GM23338 (cell line): Measurements from ENCODE around the gene SYMPK. TPM values are rescaled to one million over a fixed set of nuclear protein-coding genes. Genes with fewer than 3 reads are reported as not detected.
A peak's percentile ranks its signal among the peaks of the same experiment; 100 is the strongest.

Source experiments
- ATAC-seq: fragments of 200-7000 bp; cut with Tn5 transposase; 3 replicates; pipeline ENCODE4 v1.9.1; 2020
- DNase-seq: peaks from one replicate; pipeline ENCODE4 v3.0.0-alpha.2; 2015; ENCODE audit warnings: low spot score
- H2AFZ ChIP-seq: fragments of 200-600 bp; sonication (generic); 2 replicates; pipeline ENCODE4 v1.8.0; 2016; ENCODE audit warnings: antibody characterized with exemption, mild to moderate bottlenecking, moderate library complexity
- H3F3A ChIP-seq: fragments of 200-600 bp; sonication (generic); replicated peaks from 2 replicates; pipeline ENCODE4 v1.8.0; 2017; ENCODE audit warnings: antibody characterized with exemption, mixed run types, low read depth
- H3K27ac ChIP-seq: fragments of 200-600 bp; sonication (generic); 2 replicates; pipeline ENCODE4 v1.6.1; 2016; ENCODE audit warnings: low read depth
- H3K27me3 ChIP-seq: fragments of 200-600 bp; sonication (generic); 2 replicates; pipeline ENCODE4 v1.8.0; 2016; ENCODE audit warnings: mild to moderate bottlenecking, mixed run types, moderate library complexity; ENCODE audit not compliant: insufficient read depth
- H3K36me3 ChIP-seq: fragments of 200-600 bp; sonication (generic); 2 replicates; pipeline ENCODE4 v1.8.0; 2016; ENCODE audit warnings: mild to moderate bottlenecking; ENCODE audit not compliant: insufficient read depth
- H3K4me1 ChIP-seq: fragments of 200-600 bp; sonication (generic); 2 replicates; pipeline ENCODE4 v1.8.0; 2016; ENCODE audit warnings: mild to moderate bottlenecking, moderate library complexity; ENCODE audit not compliant: insufficient read depth
- H3K4me2 ChIP-seq: fragments of 200-600 bp; sonication (generic); 2 replicates; pipeline ENCODE4 v1.7.1; 2017; ENCODE audit warnings: mixed run types
- H3K4me3 ChIP-seq: fragments of 200-600 bp; sonication (generic); 2 replicates; pipeline ENCODE4 v1.6.1; 2016; ENCODE audit warnings: mixed run types
- H3K79me2 ChIP-seq: fragments of 200-600 bp; sonication (generic); replicated peaks from 2 replicates; pipeline ENCODE4 v1.8.0; 2017; ENCODE audit warnings: mild to moderate bottlenecking; ENCODE audit not compliant: insufficient read depth
- H3K9me2 ChIP-seq: fragments of 200-600 bp; sonication (generic); 2 replicates; pipeline ENCODE4 v1.8.0; 2017; ENCODE audit not compliant: insufficient read depth
- H4K20me1 ChIP-seq: fragments of 200-600 bp; sonication (generic); replicated peaks from 2 replicates; pipeline ENCODE4 v1.8.0; 2017; ENCODE audit warnings: mild to moderate bottlenecking; ENCODE audit not compliant: insufficient read depth
- H3K27ac Mint-ChIP-seq: 2 replicates; pipeline ENCODE4 v1.8.0; 2020; ENCODE audit warnings: inconsistent platforms, mild to moderate bottlenecking, moderate library complexity, mixed read lengths
- H3K27me3 Mint-ChIP-seq: 3 replicates; pipeline ENCODE4 v1.8.0; 2022; ENCODE audit warnings: low read depth, mild to moderate bottlenecking, moderate library complexity, mixed read lengths, inconsistent platforms; ENCODE audit not compliant: insufficient read depth, poor library complexity
- H3K36me3 Mint-ChIP-seq: 3 replicates; pipeline ENCODE4 v1.8.0; 2021; ENCODE audit warnings: low read depth, mild to moderate bottlenecking, inconsistent platforms, moderate library complexity, mixed read lengths
- H3K4me1 Mint-ChIP-seq: 3 replicates; pipeline ENCODE4 v1.8.0; 2020; ENCODE audit warnings: mild to moderate bottlenecking, inconsistent platforms, mixed read lengths
- H3K4me3 Mint-ChIP-seq: 3 replicates; pipeline ENCODE4 v1.8.0; 2021; ENCODE audit warnings: moderate library complexity, mild to moderate bottlenecking, inconsistent platforms, mixed read lengths
- H3K9me3 Mint-ChIP-seq: 3 replicates; pipeline ENCODE4 v1.8.0; 2020; ENCODE audit warnings: moderate library complexity, mild to moderate bottlenecking, inconsistent platforms, mixed read lengths
- CREB1 ChIP-seq: fragments of 250-450 bp; sonication (Bioruptor Pico); IDR thresholded peaks from 2 replicates; pipeline ENCODE4 v1.5.0; 2020; ENCODE audit warnings: low read depth, mild to moderate bottlenecking, moderate library complexity
- CTCF ChIP-seq, 2 experiments: fragments of 200-600 bp in 1 of 2; sonication (generic) in 1 of 2; conservative IDR thresholded peaks; 2 replicates each; pipeline versions ENCODE4 v1.5.1 to v1.6.1; 2016 to 2017; ENCODE audit warnings: antibody characterized with exemption in 2 of 2, low read depth in 2 of 2, mild to moderate bottlenecking in 2 of 2, moderate library complexity in 1 of 2
- ETS1 ChIP-seq: IDR thresholded peaks from 2 replicates; pipeline ENCODE4 v1.6.1; 2016; ENCODE audit warnings: antibody characterized with exemption
- EZH2 ChIP-seq: fragments of 200-600 bp; sonication (generic); IDR thresholded peaks from one replicate; pipeline ENCODE4 v1.8.0; 2017; ENCODE audit warnings: antibody characterized with exemption, mild to moderate bottlenecking, low read depth; ENCODE audit not compliant: unreplicated experiment
- POLR2AphosphoS5 ChIP-seq: IDR thresholded peaks from 2 replicates; pipeline ENCODE4 v1.6.1; 2016; ENCODE audit warnings: antibody characterized with exemption, low read depth
- STAT1 ChIP-seq: IDR thresholded peaks from one replicate; pipeline ENCODE4 v1.6.1; 2016; ENCODE audit warnings: antibody characterized with exemption; ENCODE audit not compliant: unreplicated experiment
- ZNF331 ChIP-seq: fragments of 250-450 bp; sonication (Bioruptor Pico); IDR thresholded peaks from 2 replicates; pipeline ENCODE4 v1.5.0; 2020; ENCODE audit warnings: low read depth, mild to moderate bottlenecking, moderate library complexity
- polyA plus RNA-seq: library from polyadenylated mRNA; unstranded; fragments of >200 nt; fragmentation: Nextera tagmentation; extraction: Ambion mirVana; gene quantifications from 2 replicates; pipeline ENCODE4 v1.2.1, GENCODE V29; 2016
- total RNA-seq: library from RNA; depleted of rRNA; stranded (reverse); fragments of >200 nt; shearing (Covaris generic); gene quantifications from 2 replicates; pipeline ENCODE4 v1.2.3, GENCODE V29; 2014
- TF ChIP-seq, protein P1 (sequence below): IDR thresholded peaks from one replicate; pipeline ENCODE4 v1.6.1; 2018; ENCODE audit warnings: antibody characterized with exemption; ENCODE audit not compliant: unreplicated experiment

SYMPK gene
- total and polyA plus RNA-seq, 2 experiments from 2014 or later, result 36.8 to 82.1 TPM

DNA sequence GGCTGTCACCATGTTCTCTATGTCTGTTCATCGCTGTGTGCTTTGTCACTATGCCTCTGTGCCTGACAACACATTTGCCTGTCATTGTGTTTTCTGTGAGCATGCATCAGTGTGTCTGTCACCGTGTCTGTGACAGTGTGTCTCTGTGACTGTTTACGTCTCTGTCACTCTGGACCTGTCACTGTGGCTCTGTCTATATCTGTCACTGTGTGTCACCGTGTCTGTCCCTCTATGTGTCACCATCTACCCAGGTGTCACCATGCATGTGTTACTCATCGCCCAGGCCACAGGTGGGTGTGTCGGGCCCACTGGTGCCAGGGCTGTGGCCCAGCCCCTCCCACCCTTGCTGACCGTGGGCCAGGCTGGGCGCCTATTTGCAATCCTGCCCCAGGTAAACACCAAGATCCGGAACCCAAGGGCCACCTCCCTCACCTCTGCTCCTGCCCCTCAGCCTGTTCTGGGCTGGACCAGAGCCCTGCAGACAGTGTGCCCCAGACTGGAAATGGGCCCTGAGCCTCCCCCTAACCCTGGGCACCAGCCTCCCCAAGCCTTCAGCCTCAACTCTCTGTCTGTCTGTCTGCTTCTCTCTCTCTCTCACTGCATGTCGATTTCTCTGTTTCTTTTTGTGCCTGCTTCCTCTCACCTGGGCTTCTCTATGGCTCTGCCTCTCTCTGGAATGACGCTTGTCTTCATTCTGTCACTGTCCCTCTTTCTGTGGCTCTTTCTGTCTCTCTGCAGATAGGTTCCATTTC is 15.3 kb upstream of the SYMPK start:
- peak overlapping the region; percentile 2; the same call in 1 of the 2 replicates for H3K27ac Mint-ChIP-seq
- no peak overlapping the region for H3K4me2 ChIP-seq

DNA sequence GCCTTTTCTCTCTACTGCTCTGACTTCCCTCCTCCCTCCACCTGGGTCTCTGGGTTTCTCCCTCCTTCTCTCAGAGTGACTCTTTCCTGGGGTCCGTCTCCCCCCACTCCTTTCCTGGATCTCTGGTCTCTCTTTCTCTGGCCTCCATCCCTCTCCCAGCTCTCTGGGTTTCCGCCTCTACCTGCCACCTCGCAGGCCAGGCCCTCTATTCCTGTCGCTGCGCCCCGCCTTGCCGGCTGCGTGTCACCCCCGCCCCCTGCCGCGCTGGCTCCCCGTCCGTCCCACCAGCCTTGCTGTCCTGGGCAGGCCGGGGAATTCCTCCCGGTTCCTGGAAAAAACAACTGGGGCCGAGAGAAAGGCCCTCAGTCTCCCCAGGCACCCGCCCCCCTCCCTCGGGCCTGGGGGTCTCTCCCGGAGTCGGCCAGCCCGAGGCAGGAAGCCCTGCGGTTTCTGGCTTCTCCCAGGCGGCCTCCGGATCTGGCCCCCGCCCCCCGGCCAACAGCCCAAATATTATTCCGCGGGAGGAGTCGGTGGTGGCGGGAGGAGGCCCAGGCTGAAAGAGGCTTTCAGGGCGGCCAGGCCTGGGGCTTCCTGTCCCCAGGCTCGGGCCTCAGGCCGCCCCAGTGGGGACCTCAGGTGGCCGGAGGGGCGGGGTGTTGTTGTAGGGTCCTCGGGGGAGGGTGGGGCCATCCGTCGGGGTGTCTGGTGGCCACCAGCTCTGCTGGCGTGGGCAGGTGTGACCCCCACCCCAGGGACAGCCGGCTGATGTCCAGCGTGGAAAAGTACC is 13.7 kb upstream of the SYMPK start:
- no peaks in the 10 kb centered on the region for H3K79me2 ChIP-seq
- 0 out of 2 replicates have a peak, but pooled peaks cover 4% of the 10 kb centered on the region for H3K9me2 ChIP-seq
- peak overlapping the region; percentile 90 for H3K4me2 ChIP-seq
- H3K36me3 Mint-ChIP-seq, result peaks cover 16% of the 10 kb centered on the region
- H3K36me3 ChIP-seq, result no peaks in the 10 kb centered on the region
- peaks cover 14% of the 10 kb centered on the region for H3K4me1 ChIP-seq
- TF ChIP-seq ETS1 (no peak), ZNF331 (no peak), POLR2AphosphoS5 (peak; percentile 29; the same call in 1 of the 2 replicates), CREB1 (CRISPR knock-in tag) (0 out of 2 replicates have a peak, but pooled peaks have one; percentile 25)
- TF ChIP-seq, protein P1, sequence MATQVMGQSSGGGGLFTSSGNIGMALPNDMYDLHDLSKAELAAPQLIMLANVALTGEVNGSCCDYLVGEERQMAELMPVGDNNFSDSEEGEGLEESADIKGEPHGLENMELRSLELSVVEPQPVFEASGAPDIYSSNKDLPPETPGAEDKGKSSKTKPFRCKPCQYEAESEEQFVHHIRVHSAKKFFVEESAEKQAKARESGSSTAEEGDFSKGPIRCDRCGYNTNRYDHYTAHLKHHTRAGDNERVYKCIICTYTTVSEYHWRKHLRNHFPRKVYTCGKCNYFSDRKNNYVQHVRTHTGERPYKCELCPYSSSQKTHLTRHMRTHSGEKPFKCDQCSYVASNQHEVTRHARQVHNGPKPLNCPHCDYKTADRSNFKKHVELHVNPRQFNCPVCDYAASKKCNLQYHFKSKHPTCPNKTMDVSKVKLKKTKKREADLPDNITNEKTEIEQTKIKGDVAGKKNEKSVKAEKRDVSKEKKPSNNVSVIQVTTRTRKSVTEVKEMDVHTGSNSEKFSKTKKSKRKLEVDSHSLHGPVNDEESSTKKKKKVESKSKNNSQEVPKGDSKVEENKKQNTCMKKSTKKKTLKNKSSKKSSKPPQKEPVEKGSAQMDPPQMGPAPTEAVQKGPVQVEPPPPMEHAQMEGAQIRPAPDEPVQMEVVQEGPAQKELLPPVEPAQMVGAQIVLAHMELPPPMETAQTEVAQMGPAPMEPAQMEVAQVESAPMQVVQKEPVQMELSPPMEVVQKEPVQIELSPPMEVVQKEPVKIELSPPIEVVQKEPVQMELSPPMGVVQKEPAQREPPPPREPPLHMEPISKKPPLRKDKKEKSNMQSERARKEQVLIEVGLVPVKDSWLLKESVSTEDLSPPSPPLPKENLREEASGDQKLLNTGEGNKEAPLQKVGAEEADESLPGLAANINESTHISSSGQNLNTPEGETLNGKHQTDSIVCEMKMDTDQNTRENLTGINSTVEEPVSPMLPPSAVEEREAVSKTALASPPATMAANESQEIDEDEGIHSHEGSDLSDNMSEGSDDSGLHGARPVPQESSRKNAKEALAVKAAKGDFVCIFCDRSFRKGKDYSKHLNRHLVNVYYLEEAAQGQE, result no peak
- H3K27me3 Mint-ChIP-seq, result peaks cover 22% of the 10 kb centered on the region
- H3K9me3 Mint-ChIP-seq, result no peaks in the 10 kb centered on the region
- H2AFZ ChIP-seq, result peak overlapping the region; percentile 90
- peak overlapping the region; percentile 62 for H3K4me3 ChIP-seq
- peaks cover 46% of the 10 kb centered on the region for H3K4me1 Mint-ChIP-seq
- peak overlapping the region; percentile 66; the same call in 1 of the 2 replicates for H3K27ac ChIP-seq
- peak; percentile 75 for DNase-seq
- no peaks in the 10 kb centered on the region; the same call in 1 of the 2 replicates for H4K20me1 ChIP-seq
- ATAC-seq, result peak; percentile 68
- no peaks in the 10 kb centered on the region for H3K27me3 ChIP-seq
- H3K27ac Mint-ChIP-seq, result peak overlapping the region; percentile 10
- H3K4me3 Mint-ChIP-seq, result peak overlapping the region; percentile 69
- peaks cover 14% of the 10 kb centered on the region; the same call in 1 of the 2 replicates for H3F3A ChIP-seq

More for the DNA sequence above, 15.3 kb upstream of the SYMPK start:
- Histone ChIP-seq H3F3A (peaks cover 24% of the 10 kb centered on the region; the same call in 1 of the 2 replicates), H3K4me3 (no peak overlapping the region), H3K27me3 (no peaks in the 10 kb centered on the region), H3K27ac (no peak overlapping the region), H3K4me1 (peaks cover 24% of the 10 kb centered on the region), H3K36me3 (no peaks in the 10 kb centered on the region), H4K20me1 (no peaks in the 10 kb centered on the region), H2AFZ (no peak overlapping the region), H3K9me2 (0 out of 2 replicates have a peak, but pooled peaks cover under 1% of the 10 kb centered on the region), H3K79me2 (no peaks in the 10 kb centered on the region)
- DNase-seq (no peak), ATAC-seq (no peak)
- H3K9me3 Mint-ChIP-seq, result peaks cover under 1% of the 10 kb centered on the region; the same call in 1 of the 3 replicates
- TF ChIP-seq POLR2AphosphoS5, result no peak
- TF ChIP-seq EZH2, result no peak
- TF ChIP-seq CREB1 (CRISPR knock-in tag), result no peak
- no peak for TF ChIP-seq STAT1
- TF ChIP-seq ETS1, result no peak
- no peak for TF ChIP-seq CTCF (conservative IDR thresholded peaks at IDR 0.05; ENCODE audit: low read depth in 2 of 2)
- peak overlapping the region; percentile 5; the same call in 1 of the 3 replicates for H3K4me3 Mint-ChIP-seq
- H3K27me3 Mint-ChIP-seq, result peaks cover 25% of the 10 kb centered on the region
- H3K4me1 Mint-ChIP-seq, result peaks cover 53% of the 10 kb centered on the region
- H3K36me3 Mint-ChIP-seq, result peaks cover 9% of the 10 kb centered on the region
